ENCODE results near the gene KIRREL1.

KIRREL1 gene

DNA sequence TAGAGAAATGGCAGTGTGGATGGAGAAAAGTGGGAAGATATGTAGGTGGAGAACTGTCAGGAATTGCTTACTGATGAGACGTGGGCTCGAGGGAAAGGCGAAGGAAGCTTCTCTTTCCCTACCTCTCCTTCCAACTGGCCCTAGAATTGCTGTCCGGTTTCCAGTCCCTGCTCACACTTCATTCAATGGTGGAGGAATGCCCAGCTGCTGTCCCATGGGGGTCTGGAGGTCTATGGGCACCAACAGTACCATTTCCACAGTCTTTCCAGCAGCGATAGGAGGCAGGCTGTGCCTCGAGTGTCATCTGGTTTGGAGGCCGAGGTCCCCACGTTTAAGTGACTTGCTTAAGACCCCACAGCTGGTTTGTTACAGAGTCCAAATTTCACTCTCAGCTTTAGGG, 155.7 kb downstream of the KIRREL1 start:
- DNase-seq = no peak
